Stimulated activated naive CD8-positive, alpha-beta T cell treated with anti-CD3 and anti-CD28 coated beads, Interleukin-15, Interleukin-2, amounts not matched to agents 100 ng/mL and 50 ng/mL, for 24 hours (primary cell): ENCODE measurements around the gene WWOX.

Experiments
- H3K27ac Mint-ChIP-seq: one replicate; pipeline ENCODE4 v1.8.0; 2021; ENCODE audit warnings: mild to moderate bottlenecking, mixed read lengths
- H3K27me3 Mint-ChIP-seq: one replicate; pipeline ENCODE4 v1.8.0; 2021; ENCODE audit warnings: mixed read lengths
- H3K36me3 Mint-ChIP-seq: one replicate; pipeline ENCODE4 v1.8.0; 2021; ENCODE audit warnings: low read depth, mixed read lengths
- H3K4me1 Mint-ChIP-seq: one replicate; pipeline ENCODE4 v1.8.0; 2021; ENCODE audit warnings: low read depth, mixed read lengths
- H3K4me3 Mint-ChIP-seq: one replicate; pipeline ENCODE4 v1.8.0; 2021; ENCODE audit warnings: mild to moderate bottlenecking, mixed read lengths
- H3K9me3 Mint-ChIP-seq: one replicate; pipeline ENCODE4 v1.8.0; 2021; ENCODE audit warnings: mixed read lengths

Gene WWOX

DNA sequence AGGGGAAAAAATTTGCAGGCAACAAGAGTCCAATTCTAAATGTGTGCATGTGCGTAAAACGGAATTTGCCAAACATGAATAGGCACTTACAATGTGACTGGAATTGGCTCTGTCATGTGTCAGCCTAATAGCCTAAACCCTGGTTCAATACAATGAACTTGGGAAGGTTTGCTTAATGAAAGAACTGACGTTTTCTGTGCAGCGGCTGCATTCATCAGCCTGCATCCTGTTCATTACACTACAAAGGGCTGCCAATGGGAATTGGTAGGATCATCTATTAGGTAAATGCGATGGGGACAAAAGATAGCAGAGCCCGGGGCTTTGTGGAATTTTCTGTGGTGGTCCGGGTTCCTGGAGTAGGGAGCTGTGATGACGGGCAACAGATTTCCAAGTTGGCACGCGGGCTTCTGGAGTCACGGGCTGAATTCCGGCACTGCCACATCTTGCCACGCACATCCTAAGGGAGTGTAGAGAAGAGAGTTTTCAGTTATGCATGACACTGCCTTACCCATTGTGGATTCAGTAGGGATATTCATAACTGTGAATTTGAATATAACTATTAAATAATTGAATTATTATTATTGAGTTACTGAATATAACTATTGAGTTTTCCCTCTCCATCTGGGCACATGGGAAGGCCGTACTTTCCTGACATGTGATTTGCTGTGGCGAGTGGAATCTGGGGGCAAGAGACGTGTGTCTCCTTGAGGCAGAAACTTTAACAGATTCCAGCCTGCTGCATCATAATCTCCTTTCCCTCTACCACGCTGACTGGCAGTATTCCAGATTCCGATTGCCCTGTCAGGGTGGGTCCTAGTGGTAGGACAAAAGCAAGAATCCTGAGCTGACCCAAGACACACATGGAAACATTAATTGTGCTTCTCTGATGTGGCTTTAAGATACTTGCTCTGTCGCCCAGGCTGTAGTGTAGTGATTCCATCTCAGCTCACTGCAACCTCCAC is 565.6 kb downstream of the WWOX start:
- Mint-ChIP-seq H3K4me1 (no peaks in the 10 kb centered on the region), H3K36me3 (no peaks in the 10 kb centered on the region), H3K9me3 (no peaks in the 10 kb centered on the region), H3K4me3 (no peak overlapping the region), H3K27ac (no peak overlapping the region), H3K27me3 (no peaks in the 10 kb centered on the region)

DNA sequence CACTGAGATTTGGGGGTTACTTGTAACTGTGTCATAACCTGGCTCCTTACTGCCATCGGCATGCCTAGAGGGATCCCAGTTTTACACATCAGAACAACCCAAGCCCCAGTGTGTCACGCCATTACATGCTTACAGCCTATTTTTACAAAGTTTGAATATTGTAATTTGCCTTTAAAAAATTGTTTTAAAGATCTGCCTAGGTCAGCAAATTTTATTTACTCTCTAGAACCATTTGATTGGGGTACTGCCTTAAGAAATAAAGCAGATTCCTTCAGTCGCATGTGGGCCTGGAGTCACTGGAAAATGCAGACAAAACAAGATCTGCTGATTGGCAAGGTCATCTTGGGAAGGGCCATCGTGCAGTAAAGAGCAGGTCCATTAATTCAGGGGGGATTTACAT is 566.9 kb downstream of the WWOX start:
- Mint-ChIP-seq H3K4me1 (no peaks in the 10 kb centered on the region), H3K4me3 (no peak overlapping the region), H3K27ac (no peak overlapping the region), H3K27me3 (no peaks in the 10 kb centered on the region), H3K9me3 (no peaks in the 10 kb centered on the region), H3K36me3 (no peaks in the 10 kb centered on the region)

DNA sequence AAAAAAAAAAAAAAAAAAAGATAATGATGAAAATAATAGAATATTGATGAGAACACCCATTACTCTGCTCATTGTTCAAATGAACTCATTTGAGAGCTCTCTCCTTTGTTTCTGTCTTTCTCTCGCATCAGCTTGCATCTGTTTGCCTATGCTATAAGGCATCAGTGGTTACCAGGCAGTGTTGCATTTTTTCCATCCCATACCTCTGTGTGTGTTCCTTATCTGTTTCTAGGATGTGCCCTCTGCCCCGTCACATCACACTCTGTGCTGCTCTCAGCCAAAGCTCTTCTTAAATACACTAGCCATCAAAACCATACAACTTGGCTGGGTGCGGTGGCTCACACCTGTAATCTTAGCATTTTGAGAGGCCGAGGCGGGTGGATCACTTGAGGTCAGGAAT is 568.2 kb downstream of the WWOX start:
- no peaks in the 10 kb centered on the region for H3K36me3 Mint-ChIP-seq
- H3K27ac Mint-ChIP-seq = no peak overlapping the region
- no peaks in the 10 kb centered on the region for H3K4me1 Mint-ChIP-seq
- no peaks in the 10 kb centered on the region for H3K9me3 Mint-ChIP-seq
- H3K4me3 Mint-ChIP-seq = no peak overlapping the region
- H3K27me3 Mint-ChIP-seq = no peaks in the 10 kb centered on the region

DNA sequence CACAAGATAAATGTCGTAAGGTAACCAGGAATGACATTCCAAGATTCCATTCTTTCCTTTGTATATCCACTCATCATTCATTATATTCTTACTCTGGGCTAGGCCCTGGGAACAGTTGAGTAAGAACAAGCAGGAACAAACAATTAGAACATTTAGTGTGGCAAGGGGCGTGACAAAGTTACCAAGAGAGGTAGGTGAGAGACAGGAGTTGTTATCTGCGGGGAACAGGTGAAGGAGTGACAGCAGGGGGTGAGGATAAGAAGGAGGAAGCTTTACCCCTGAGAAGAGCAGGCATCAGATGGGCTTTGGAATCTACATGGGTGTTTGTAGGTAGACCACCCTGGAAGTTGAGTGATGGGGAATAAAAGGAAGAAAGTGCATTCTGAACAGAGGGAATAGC is 568.9 kb downstream of the WWOX start:
- no peaks in the 10 kb centered on the region for H3K27me3 Mint-ChIP-seq
- no peak overlapping the region for H3K4me3 Mint-ChIP-seq
- H3K36me3 Mint-ChIP-seq = no peaks in the 10 kb centered on the region
- no peaks in the 10 kb centered on the region for H3K4me1 Mint-ChIP-seq
- no peaks in the 10 kb centered on the region for H3K9me3 Mint-ChIP-seq
- no peak overlapping the region for H3K27ac Mint-ChIP-seq

DNA sequence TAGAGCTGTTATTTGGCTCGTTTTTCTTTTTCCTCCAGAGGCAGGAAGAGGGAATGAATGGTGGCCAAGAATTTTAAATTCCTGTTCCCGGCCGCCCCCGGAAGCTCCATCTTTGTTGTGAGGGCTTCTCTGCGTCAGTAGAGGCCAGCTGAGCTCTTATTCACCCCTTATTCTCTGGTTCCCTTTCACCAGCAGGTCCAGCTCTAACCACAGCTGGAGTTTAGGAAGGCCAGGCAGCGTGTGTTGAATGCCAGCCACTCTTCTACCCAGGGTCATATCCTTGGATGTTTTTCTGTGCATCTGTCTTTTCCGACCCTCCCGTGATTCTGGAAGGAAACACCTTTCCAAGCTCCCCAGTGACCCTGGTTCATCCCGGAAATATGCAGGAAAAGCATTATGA is 570.5 kb downstream of the WWOX start:
- H3K4me3 Mint-ChIP-seq = no peak overlapping the region
- H3K36me3 Mint-ChIP-seq = no peaks in the 10 kb centered on the region
- no peak overlapping the region for H3K27ac Mint-ChIP-seq
- H3K27me3 Mint-ChIP-seq = no peaks in the 10 kb centered on the region
- no peaks in the 10 kb centered on the region for H3K9me3 Mint-ChIP-seq
- H3K4me1 Mint-ChIP-seq = no peaks in the 10 kb centered on the region

DNA sequence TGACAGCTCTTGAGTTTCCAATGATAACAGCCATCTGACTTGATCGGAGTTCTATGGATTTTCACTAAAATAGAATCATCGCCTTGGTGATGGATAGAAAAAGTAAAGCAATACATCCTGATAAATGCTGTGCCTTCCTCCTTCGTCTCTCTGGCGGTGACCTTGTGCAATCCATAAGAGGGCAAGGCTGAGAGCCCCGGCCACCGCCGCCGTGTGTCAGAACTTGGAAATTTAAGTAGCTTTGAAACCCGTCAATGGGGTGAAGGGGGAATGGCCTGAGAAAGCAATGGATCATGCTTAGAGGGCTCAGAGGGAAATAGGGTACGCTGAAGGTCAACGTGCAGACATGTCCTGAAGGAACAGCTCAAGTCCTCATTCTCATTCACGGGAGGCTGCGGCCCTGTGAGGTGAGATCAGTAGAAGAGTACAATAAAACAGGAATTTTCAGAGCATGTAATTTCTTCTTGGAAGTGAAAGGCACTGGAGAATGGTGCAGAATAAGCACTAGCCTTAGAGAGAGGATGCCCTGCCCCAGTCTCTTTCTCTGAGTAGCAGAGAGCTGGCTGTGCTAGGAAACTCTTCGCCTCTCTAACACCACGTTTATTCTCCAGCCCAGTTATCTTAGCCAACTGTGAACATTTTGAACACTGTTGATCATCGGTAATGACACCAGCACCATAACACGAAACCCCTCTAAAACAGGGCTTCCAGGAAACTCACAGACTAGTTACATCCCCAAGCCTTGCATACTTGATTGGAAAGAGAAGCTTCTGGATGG is 573.5 kb downstream of the WWOX start:
- Mint-ChIP-seq H3K9me3 (no peaks in the 10 kb centered on the region), H3K36me3 (no peaks in the 10 kb centered on the region), H3K27me3 (no peaks in the 10 kb centered on the region), H3K4me1 (no peaks in the 10 kb centered on the region), H3K4me3 (no peak overlapping the region), H3K27ac (no peak overlapping the region)

DNA sequence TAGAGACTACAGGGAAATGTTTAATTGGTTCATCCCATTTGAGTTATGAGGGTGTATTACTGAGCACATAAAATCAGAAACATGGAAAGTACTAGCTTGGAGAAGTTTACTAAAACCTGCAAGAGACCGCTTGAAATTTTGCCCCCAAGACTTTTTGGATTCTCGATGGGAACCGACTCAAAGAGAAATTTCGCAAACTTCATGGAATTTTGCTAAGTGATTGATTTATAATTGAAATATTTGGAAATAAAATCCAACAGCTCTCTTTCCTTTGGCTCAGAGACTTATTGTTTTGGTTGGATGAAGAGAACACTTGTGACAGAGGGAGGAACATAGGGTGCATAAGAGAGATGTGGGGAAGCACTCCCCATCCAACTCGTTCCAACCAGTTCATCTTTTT is 574.4 kb downstream of the WWOX start:
- no peak overlapping the region for H3K27ac Mint-ChIP-seq
- H3K4me1 Mint-ChIP-seq = no peaks in the 10 kb centered on the region
- H3K27me3 Mint-ChIP-seq = no peaks in the 10 kb centered on the region
- no peak overlapping the region for H3K4me3 Mint-ChIP-seq
- no peaks in the 10 kb centered on the region for H3K36me3 Mint-ChIP-seq
- H3K9me3 Mint-ChIP-seq = no peaks in the 10 kb centered on the region

DNA sequence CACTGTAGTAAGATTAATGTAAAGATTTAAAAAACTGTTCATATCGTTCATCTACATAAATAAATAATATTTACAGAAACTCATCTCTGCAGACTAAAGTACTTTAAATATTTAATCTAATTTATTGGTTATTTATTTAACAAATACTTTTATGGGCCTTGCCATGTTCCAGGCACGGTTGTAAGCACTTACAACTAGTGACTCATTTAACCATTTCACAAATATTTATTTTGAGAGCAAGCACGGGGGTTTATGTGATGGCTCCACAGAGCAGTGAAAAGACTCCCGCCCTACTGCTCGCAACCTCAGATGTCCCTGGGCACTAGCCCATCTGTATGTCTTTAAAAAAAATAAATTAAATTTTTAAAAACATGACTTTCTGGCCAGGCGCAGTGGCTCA is 575.9 kb downstream of the WWOX start:
- Mint-ChIP-seq H3K36me3 (no peaks in the 10 kb centered on the region), H3K9me3 (no peaks in the 10 kb centered on the region), H3K27ac (no peak overlapping the region), H3K4me1 (no peaks in the 10 kb centered on the region), H3K27me3 (no peaks in the 10 kb centered on the region), H3K4me3 (no peak overlapping the region)

DNA sequence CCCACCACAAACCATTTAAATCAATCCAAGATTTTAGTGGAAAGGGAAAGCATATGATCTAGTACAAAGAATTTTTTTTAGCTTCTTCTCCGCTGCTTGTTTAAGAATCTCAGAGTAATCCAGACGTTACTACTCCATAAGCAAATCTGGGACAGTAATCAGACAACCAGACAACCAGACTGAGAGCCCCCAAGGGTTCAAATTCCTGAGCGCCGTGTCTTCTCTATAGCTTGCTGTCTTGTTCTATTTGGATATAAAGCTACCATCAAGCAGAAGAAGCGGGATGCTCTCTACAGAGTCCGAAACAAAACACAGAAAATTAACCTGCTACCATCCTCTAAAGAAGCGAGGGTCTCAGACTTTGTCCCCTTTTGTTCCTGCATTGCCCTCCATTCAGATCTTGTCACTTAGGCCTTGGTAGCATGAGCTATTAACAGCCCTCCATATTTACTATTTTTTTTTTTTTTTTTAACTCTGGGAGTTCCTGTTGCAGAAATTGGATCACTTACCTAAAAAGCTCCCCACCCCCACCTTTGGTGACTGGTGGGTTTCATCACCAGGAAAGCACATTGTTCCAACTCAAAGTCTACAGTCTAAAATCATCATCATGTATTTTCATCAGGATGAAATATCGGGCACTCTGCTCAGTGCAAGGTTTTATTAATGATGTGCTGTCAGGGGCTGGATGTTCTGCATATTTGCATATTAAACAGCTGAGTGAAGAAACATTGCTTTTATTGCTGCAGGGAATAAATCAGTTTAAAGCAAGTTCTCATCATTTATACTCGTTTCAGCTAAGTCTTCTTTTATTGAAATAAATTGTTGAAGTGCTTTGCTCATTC is 576.7 kb downstream of the WWOX start:
- H3K36me3 Mint-ChIP-seq = no peaks in the 10 kb centered on the region
- H3K9me3 Mint-ChIP-seq = no peaks in the 10 kb centered on the region
- no peak overlapping the region for H3K27ac Mint-ChIP-seq
- no peaks in the 10 kb centered on the region for H3K27me3 Mint-ChIP-seq
- no peak overlapping the region for H3K4me3 Mint-ChIP-seq
- H3K4me1 Mint-ChIP-seq = no peaks in the 10 kb centered on the region

DNA sequence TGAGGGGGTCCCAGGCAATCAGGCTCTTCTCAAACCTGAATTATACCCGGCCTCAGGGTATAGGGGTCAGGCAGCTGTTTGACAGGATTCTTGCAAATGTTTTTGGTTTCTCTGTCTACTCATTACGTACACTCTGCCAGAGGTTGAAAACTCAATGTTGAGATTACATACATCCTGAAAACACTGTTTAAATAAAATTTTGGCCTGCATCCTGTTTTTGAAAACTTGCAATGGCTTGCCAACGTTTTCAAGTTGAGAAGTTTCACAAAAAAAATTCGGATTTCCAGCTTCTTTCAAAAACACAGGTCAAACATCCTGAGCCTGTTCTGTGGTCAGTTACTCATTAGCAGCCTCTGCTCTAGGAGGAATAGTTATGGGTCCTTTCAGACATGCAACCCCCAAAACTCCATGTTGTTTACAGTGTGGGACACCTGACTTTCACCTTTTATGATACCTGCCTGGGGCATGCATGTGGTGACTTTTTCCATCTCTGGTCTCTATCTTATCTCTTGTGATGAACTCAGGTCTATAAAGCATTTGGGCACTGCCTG is 577.8 kb downstream of the WWOX start:
- no peak overlapping the region for H3K27ac Mint-ChIP-seq
- H3K4me1 Mint-ChIP-seq = no peaks in the 10 kb centered on the region
- H3K4me3 Mint-ChIP-seq = no peak overlapping the region
- no peaks in the 10 kb centered on the region for H3K9me3 Mint-ChIP-seq
- H3K27me3 Mint-ChIP-seq = no peaks in the 10 kb centered on the region
- H3K36me3 Mint-ChIP-seq = no peaks in the 10 kb centered on the region

DNA sequence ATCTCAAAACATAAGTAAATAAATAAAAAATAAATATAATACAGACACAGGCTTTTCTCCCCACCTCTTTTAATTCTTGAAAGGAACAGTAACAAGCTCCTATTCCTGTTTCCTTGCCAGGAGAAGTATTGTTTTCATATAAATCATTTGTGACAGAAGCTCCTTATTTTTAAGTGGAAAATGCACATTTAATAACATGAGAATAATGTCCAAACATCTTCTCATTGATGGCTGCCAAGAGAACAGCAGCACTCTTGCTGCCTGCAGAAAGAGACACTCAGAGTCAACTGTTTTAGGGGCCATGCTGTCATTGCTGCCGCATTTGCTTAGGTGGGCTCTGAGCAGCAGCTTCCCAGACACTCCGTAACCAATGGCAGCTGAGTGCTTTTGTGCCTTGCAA is 580.1 kb downstream of the WWOX start:
- Mint-ChIP-seq H3K36me3 (no peaks in the 10 kb centered on the region), H3K4me1 (no peaks in the 10 kb centered on the region), H3K4me3 (no peak overlapping the region), H3K27ac (no peak overlapping the region), H3K27me3 (no peaks in the 10 kb centered on the region), H3K9me3 (no peaks in the 10 kb centered on the region)

DNA sequence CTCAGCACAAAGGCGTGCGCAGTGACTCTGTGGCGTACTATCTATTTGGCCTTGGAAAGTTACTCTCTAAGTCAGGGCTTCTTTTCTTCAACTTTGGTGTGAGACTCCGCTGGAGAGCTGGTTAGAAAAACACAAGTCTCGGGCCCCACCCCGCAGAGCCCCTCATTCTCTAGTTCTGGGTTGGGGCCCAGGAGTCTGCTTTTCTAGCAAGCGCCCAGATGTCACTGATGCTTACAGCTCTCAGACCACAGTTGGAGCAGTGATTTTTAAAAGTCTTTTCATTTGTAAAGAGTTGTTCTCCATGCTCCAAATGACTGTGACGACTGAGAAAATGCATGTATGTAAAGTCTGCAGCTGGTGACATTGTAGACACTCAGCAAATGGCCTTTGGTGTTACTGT is 582.3 kb downstream of the WWOX start:
- no peaks in the 10 kb centered on the region for H3K9me3 Mint-ChIP-seq
- no peaks in the 10 kb centered on the region for H3K36me3 Mint-ChIP-seq

DNA sequence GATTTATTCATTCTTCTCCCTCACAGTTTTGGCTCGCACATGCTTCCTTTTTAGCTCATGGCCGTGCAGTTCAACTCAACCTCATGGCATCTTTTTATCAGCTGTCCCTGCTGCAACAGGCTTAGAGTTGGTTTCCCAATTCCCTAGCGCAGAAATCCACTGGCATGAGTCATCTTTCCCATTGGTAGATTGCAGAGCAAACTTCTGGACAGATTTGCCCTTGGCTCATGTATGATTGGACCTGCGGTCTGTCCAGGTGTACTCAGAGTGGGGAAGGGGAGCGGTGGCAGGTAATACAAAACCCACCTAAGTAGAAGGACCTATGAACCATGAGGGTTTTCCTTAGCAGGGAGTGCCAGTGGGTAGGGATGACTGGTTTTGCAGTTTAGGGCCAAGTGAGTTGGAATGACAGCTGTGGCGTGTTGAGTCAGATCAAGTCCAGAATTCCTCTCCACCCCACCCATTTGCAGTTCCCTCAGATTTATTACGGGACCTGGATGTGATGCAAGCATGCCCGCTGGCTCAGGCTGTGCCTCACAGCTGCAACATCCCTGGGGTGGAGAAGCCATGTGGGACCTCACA is 584.7 kb downstream of the WWOX start:
- Mint-ChIP-seq H3K27ac (no peak overlapping the region), H3K36me3 (no peaks in the 10 kb centered on the region), H3K9me3 (no peaks in the 10 kb centered on the region), H3K4me1 (no peaks in the 10 kb centered on the region), H3K4me3 (no peak overlapping the region), H3K27me3 (no peaks in the 10 kb centered on the region)

More for the DNA sequence above, 582.3 kb downstream of the WWOX start:
- Mint-ChIP-seq H3K27ac (no peak overlapping the region), H3K4me1 (no peaks in the 10 kb centered on the region), H3K27me3 (no peaks in the 10 kb centered on the region), H3K4me3 (no peak overlapping the region)

DNA sequence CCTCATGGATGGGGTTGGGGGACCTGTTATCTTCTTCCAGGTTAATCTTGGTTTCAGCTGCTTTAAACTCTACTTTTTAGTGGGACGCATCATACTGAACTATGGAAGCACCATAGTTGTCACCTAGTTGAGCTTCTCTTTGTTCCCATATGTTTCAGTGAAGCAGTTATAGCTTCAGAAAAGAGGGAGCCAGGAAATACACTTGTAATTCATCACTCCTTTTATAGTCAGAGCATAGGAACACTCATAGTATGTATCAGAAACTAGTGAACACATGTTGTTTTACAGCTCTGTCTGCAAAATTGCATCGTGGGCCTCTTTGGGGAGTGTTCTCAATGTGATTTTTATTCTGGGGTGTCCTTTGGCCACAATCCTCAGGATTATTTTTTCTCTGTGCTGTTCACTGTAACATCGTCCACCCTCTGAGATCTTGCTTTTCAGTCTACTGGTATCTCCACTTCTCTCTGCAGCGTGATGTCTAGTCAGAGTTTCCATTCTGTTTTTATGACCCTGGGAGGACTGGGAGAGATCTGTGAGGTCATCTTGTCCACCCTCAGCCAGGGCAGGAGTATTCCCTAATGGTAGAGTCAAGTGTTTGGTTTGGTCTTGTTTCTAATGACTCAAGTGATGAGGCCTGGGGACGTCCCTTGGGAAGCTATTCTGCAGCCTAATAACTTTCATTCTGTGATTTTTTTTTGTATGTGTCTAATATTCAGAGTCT is 585.4 kb downstream of the WWOX start:
- Mint-ChIP-seq H3K4me1 (no peaks in the 10 kb centered on the region), H3K27ac (no peak overlapping the region), H3K4me3 (no peak overlapping the region), H3K9me3 (no peaks in the 10 kb centered on the region), H3K36me3 (no peaks in the 10 kb centered on the region), H3K27me3 (no peaks in the 10 kb centered on the region)
